Stimulated activated naive CD8-positive, alpha-beta T cell treated with anti-CD3 and anti-CD28 coated beads, Interleukin-15, Interleukin-2, amounts not matched to agents 100 ng/mL and 50 ng/mL, for 24 hours (primary cell): ENCODE measurements around the gene UNC80.
A peak's percentile ranks its signal among the peaks of the same experiment; 100 is the strongest.
"Not testable (repeated sequence)": the region's sequence is repeated elsewhere in the genome, so short reads cannot be mapped to it uniquely, and the experiment has no call there.

Source experiments
- H3K27ac Mint-ChIP-seq: one replicate; pipeline ENCODE4 v1.8.0; 2021; ENCODE audit warnings: mild to moderate bottlenecking, mixed read lengths
- H3K27me3 Mint-ChIP-seq: one replicate; pipeline ENCODE4 v1.8.0; 2021; ENCODE audit warnings: mixed read lengths
- H3K36me3 Mint-ChIP-seq: one replicate; pipeline ENCODE4 v1.8.0; 2021; ENCODE audit warnings: low read depth, mixed read lengths
- H3K4me1 Mint-ChIP-seq: one replicate; pipeline ENCODE4 v1.8.0; 2021; ENCODE audit warnings: low read depth, mixed read lengths
- H3K4me3 Mint-ChIP-seq: one replicate; pipeline ENCODE4 v1.8.0; 2021; ENCODE audit warnings: mild to moderate bottlenecking, mixed read lengths
- H3K9me3 Mint-ChIP-seq: one replicate; pipeline ENCODE4 v1.8.0; 2021; ENCODE audit warnings: mixed read lengths

The UNC80 gene

GRCh38 chr2:209773377-209773776, 1.7 kb downstream of the UNC80 start:
- Mint-ChIP-seq H3K4me1 (peaks cover 4% of the 10 kb centered on the region), H3K27me3 (peaks cover 36% of the 10 kb centered on the region), H3K4me3 (no peak overlapping the region), H3K36me3 (no peaks in the 10 kb centered on the region), H3K9me3 (no peaks in the 10 kb centered on the region), H3K27ac (no peak overlapping the region)

- Mint-ChIP-seq H3K27me3 (no peaks in the 10 kb centered on the region), H3K27ac (no peak overlapping the region), H3K4me1 (peaks cover 9% of the 10 kb centered on the region), H3K36me3 (no peaks in the 10 kb centered on the region), H3K4me3 (no peak overlapping the region), H3K9me3 (no peaks in the 10 kb centered on the region)
Observed at GRCh38 chr2:209787416-209787815, 15.8 kb downstream of the UNC80 start.

- no peak overlapping the region for H3K27ac Mint-ChIP-seq
- no peaks in the 10 kb centered on the region for H3K36me3 Mint-ChIP-seq
- H3K4me3 Mint-ChIP-seq: no peak overlapping the region
- no peaks in the 10 kb centered on the region for H3K9me3 Mint-ChIP-seq
- no peaks in the 10 kb centered on the region for H3K27me3 Mint-ChIP-seq
- peaks cover 9% of the 10 kb centered on the region for H3K4me1 Mint-ChIP-seq
Observed at GRCh38 chr2:209788925-209789324, 17.3 kb downstream of the UNC80 start.

GRCh38 chr2:209790066-209790728, 18.6 kb downstream of the UNC80 start:
- H3K27ac Mint-ChIP-seq: no peak overlapping the region
- H3K36me3 Mint-ChIP-seq: no peaks in the 10 kb centered on the region
- peaks cover 9% of the 10 kb centered on the region for H3K4me1 Mint-ChIP-seq
- peak overlapping the region; percentile 41 for H3K4me3 Mint-ChIP-seq
- H3K9me3 Mint-ChIP-seq: no peaks in the 10 kb centered on the region
- H3K27me3 Mint-ChIP-seq: no peaks in the 10 kb centered on the region

- Mint-ChIP-seq H3K27ac (no peak overlapping the region), H3K27me3 (no peaks in the 10 kb centered on the region), H3K36me3 (no peaks in the 10 kb centered on the region), H3K9me3 (no peaks in the 10 kb centered on the region), H3K4me1 (peaks cover 9% of the 10 kb centered on the region), H3K4me3 (no peak overlapping the region)
Observed at GRCh38 chr2:209791151-209791550, 19.5 kb downstream of the UNC80 start.

DNA sequence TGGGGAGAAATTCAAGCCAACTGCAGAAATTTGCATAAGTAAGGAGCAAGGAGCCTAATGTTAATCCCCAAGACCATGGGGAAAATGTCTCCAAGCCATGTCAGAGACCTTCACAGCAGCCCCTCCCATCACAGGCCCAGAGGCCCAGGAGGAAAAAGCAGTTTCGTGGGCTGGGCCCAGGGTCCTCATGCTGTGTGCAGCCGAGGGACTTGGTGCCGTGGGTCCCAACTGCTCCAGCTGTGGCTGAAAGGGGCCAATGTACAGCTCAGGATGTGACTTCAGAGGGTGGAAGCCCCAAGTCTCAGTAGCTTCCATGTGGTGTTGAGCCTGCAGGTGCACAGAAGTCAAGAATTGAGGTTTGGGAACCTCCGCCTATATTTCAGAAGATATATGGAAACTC, 23.8 kb downstream of the UNC80 start:
- not testable (repeated sequence) for H3K4me3 Mint-ChIP-seq, H3K27me3 Mint-ChIP-seq, H3K9me3 Mint-ChIP-seq, H3K36me3 Mint-ChIP-seq, H3K27ac Mint-ChIP-seq, H3K4me1 Mint-ChIP-seq

GRCh38 chr2:209805351-209805750, 33.7 kb downstream of the UNC80 start:
- Mint-ChIP-seq H3K27me3 (no peaks in the 10 kb centered on the region), H3K27ac (no peak overlapping the region), H3K4me3 (no peak overlapping the region), H3K9me3 (peaks cover 4% of the 10 kb centered on the region), H3K4me1 (no peaks in the 10 kb centered on the region), H3K36me3 (no peaks in the 10 kb centered on the region)

DNA sequence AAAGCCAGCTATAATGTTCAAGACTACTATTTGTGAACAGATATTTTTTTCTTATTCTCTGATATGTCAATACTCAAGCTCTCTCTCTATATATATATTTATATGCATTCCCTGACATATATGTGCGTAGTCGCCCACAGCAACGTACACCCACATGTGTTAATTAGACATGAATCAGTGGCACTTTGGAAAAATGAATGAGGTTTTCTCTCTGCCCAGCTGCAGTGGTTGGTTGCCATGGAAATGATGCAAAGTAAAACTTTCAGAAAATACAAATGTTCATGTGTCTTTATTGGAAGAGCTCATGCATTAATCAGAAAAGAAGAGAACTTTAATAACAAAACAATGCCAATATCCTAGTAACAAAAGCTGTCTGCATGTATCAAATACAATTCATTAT, 34.7 kb downstream of the UNC80 start:
- Mint-ChIP-seq H3K27ac (no peak overlapping the region), H3K4me1 (no peaks in the 10 kb centered on the region), H3K4me3 (no peak overlapping the region), H3K36me3 (no peaks in the 10 kb centered on the region), H3K27me3 (no peaks in the 10 kb centered on the region), H3K9me3 (no peaks in the 10 kb centered on the region)

- no peak overlapping the region for H3K27ac Mint-ChIP-seq
- no peaks in the 10 kb centered on the region for H3K9me3 Mint-ChIP-seq
- H3K36me3 Mint-ChIP-seq: no peaks in the 10 kb centered on the region
- H3K4me1 Mint-ChIP-seq: no peaks in the 10 kb centered on the region
- no peak overlapping the region for H3K4me3 Mint-ChIP-seq
- H3K27me3 Mint-ChIP-seq: no peaks in the 10 kb centered on the region
Observed at GRCh38 chr2:209808521-209808920, 36.9 kb downstream of the UNC80 start.

DNA sequence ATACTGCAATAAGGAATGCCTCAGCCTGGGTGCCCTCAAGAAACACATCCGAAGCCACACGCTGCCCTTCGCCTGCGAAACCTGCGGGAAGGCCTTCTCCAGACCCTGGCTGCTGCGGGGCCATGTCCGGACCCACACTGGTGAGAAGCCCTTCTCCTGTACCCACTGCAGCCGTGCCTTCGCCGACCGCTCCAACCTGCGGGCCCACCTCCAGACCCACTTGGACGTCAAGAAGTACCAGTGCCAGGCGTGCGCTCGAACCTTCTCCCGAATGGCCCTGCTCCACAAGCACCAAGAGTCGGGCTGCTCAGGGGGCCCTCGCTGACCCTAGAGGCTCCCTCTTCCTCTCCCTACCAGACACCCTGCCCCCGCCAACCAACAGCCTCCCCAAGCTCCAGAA, 37.6 kb downstream of the UNC80 start:
- no peaks in the 10 kb centered on the region for H3K27me3 Mint-ChIP-seq
- no peaks in the 10 kb centered on the region for H3K36me3 Mint-ChIP-seq
- H3K27ac Mint-ChIP-seq: no peak overlapping the region
- no peaks in the 10 kb centered on the region for H3K4me1 Mint-ChIP-seq
- no peaks in the 10 kb centered on the region for H3K9me3 Mint-ChIP-seq
- H3K4me3 Mint-ChIP-seq: no peak overlapping the region

- Mint-ChIP-seq H3K4me3 (no peak overlapping the region), H3K4me1 (no peaks in the 10 kb centered on the region), H3K27me3 (no peaks in the 10 kb centered on the region), H3K27ac (no peak overlapping the region), H3K36me3 (no peaks in the 10 kb centered on the region), H3K9me3 (no peaks in the 10 kb centered on the region)
Observed at GRCh38 chr2:209817844-209818271, 46.2 kb downstream of the UNC80 start.

- Mint-ChIP-seq H3K9me3 (no peaks in the 10 kb centered on the region), H3K4me1 (no peaks in the 10 kb centered on the region), H3K27me3 (no peaks in the 10 kb centered on the region), H3K4me3 (no peak overlapping the region), H3K36me3 (no peaks in the 10 kb centered on the region), H3K27ac (no peak overlapping the region)
Observed at GRCh38 chr2:209818939-209819338, 47.3 kb downstream of the UNC80 start.

DNA sequence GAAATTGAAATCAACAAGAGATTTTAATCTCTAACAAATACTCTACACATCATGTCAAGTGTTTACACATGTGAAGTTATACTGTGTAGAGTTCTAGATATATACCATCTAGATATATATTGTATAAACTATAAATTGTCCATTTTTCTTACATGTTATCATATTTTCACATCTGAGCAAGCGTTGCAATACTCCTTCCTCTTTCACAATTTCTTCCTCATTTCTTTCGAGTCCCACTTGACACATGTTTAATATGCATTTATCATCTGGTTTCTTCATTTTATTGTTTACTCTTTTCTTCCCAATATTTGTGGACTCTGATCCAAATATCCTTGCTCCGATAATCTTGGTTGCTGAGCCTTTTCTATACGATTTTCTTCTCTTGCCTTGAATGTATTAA, 50.2 kb downstream of the UNC80 start:
- no peaks in the 10 kb centered on the region for H3K4me1 Mint-ChIP-seq
- no peaks in the 10 kb centered on the region for H3K9me3 Mint-ChIP-seq
- no peaks in the 10 kb centered on the region for H3K36me3 Mint-ChIP-seq
- H3K27me3 Mint-ChIP-seq: no peaks in the 10 kb centered on the region
- H3K4me3 Mint-ChIP-seq: no peak overlapping the region
- no peak overlapping the region for H3K27ac Mint-ChIP-seq

- H3K9me3 Mint-ChIP-seq: no peaks in the 10 kb centered on the region
- no peaks in the 10 kb centered on the region for H3K4me1 Mint-ChIP-seq
- H3K27ac Mint-ChIP-seq: no peak overlapping the region
- H3K4me3 Mint-ChIP-seq: no peak overlapping the region
- H3K27me3 Mint-ChIP-seq: no peaks in the 10 kb centered on the region
- no peaks in the 10 kb centered on the region for H3K36me3 Mint-ChIP-seq
Observed at GRCh38 chr2:209823484-209823883, 51.9 kb downstream of the UNC80 start.

- Mint-ChIP-seq H3K4me1 (no peaks in the 10 kb centered on the region), H3K27ac (no peak overlapping the region), H3K4me3 (no peak overlapping the region), H3K36me3 (no peaks in the 10 kb centered on the region), H3K9me3 (no peaks in the 10 kb centered on the region), H3K27me3 (no peaks in the 10 kb centered on the region)
Observed at GRCh38 chr2:209824391-209824790, 52.8 kb downstream of the UNC80 start.

- Mint-ChIP-seq H3K27ac (no peak overlapping the region), H3K9me3 (no peaks in the 10 kb centered on the region), H3K27me3 (no peaks in the 10 kb centered on the region), H3K4me1 (no peaks in the 10 kb centered on the region), H3K36me3 (no peaks in the 10 kb centered on the region), H3K4me3 (no peak overlapping the region)
Observed at GRCh38 chr2:209830722-209831465, 59.3 kb downstream of the UNC80 start.
